Mucosa of rectum (tissue), 2 donors: ENCODE data around the gene GABRA4.

Experiments used
- H3K27ac ChIP-seq, 2 donors: one replicate each; pipeline ENCODE4 v1.7.0; 2013; ENCODE audit warnings: inconsistent platforms in 2 of 2, low read depth in 2 of 2, low read length in 2 of 2
- H3K27me3 ChIP-seq, 2 donors: one replicate each; pipeline ENCODE4 v1.7.0; 2013; ENCODE audit warnings: low read length in 2 of 2; ENCODE audit not compliant: control insufficient read depth in 2 of 2, insufficient read depth in 2 of 2
- H3K36me3 ChIP-seq, 2 donors: one replicate each; pipeline ENCODE4 v1.7.0; 2013; ENCODE audit warnings: low read length in 2 of 2; ENCODE audit not compliant: control insufficient read depth in 2 of 2, insufficient read depth in 2 of 2
- H3K4me1 ChIP-seq, 2 donors: one replicate each; pipeline ENCODE4 v1.7.0; 2013; ENCODE audit warnings: low read length in 2 of 2, mild to moderate bottlenecking in 1 of 2; ENCODE audit not compliant: control insufficient read depth in 2 of 2, insufficient read depth in 2 of 2
- H3K4me3 ChIP-seq, 2 donors: one replicate each; pipeline ENCODE4 v1.7.0; 2013; ENCODE audit warnings: low read length in 2 of 2
- H3K9ac ChIP-seq, 2 donors: one replicate each; pipeline ENCODE4 v1.7.0; 2013; ENCODE audit warnings: low read length in 2 of 2, low read depth in 1 of 2, mild to moderate bottlenecking in 1 of 2
- H3K9me3 ChIP-seq, 2 donors: one replicate each; pipeline ENCODE4 v1.7.0; 2013; ENCODE audit warnings: low read length in 2 of 2; ENCODE audit not compliant: control insufficient read depth in 2 of 2
- donor health status: healthy.
- donor health status: Normal muscosa, but diverticular disease.

The GABRA4 gene

GRCh38 chr4:46894826-46895225, 98.6 kb downstream of the GABRA4 start:
- H3K27ac ChIP-seq: no peak overlapping the region
- H3K4me1 ChIP-seq: no peaks in the 10 kb centered on the region
- H3K27me3 ChIP-seq: no peaks in the 10 kb centered on the region
- H3K36me3 ChIP-seq: no peaks in the 10 kb centered on the region
- no peaks in the 10 kb centered on the region for H3K9me3 ChIP-seq
- no peak overlapping the region for H3K9ac ChIP-seq
- no peak overlapping the region for H3K4me3 ChIP-seq

GRCh38 chr4:46890056-46890455, 103.3 kb downstream of the GABRA4 start:
- no peaks in the 10 kb centered on the region for H3K27me3 ChIP-seq
- no peak overlapping the region for H3K27ac ChIP-seq

DNA sequence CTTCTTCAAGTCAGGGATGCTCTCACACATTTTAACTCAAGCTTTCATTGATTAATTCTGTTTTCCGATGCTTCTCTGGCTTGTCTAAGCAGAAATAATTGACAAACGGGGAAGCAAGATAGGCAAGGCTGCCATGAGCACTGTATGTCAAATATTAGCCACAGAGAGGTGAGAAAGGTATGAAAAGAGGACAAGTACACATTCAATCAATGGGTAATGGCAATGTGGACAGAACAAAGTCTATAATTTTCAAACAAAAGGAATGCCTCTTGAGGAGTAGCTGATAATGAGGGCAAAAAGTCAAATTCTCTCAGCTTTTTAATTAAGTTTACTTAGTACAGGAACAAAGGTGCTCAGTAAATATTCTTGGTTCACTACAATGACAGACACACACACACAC, 104.0 kb downstream of the GABRA4 start:
- H3K27ac ChIP-seq: no peak overlapping the region
- H3K27me3 ChIP-seq: no peaks in the 10 kb centered on the region
- H3K9me3 ChIP-seq: no peaks in the 10 kb centered on the region
- H3K4me3 ChIP-seq: no peak overlapping the region
- no peaks in the 10 kb centered on the region for H3K4me1 ChIP-seq
- H3K9ac ChIP-seq: no peak overlapping the region
- H3K36me3 ChIP-seq: no peaks in the 10 kb centered on the region

More at GRCh38 chr4:46890056-46890455, 103.3 kb downstream of the GABRA4 start:
- Histone ChIP-seq H3K4me3 (no peak overlapping the region), H3K9me3 (no peaks in the 10 kb centered on the region), H3K9ac (no peak overlapping the region), H3K4me1 (no peaks in the 10 kb centered on the region), H3K36me3 (no peaks in the 10 kb centered on the region)

- Histone ChIP-seq H3K27ac (no peak overlapping the region), H3K9ac (no peak overlapping the region), H3K27me3 (no peaks in the 10 kb centered on the region), H3K36me3 (no peaks in the 10 kb centered on the region), H3K4me1 (no peaks in the 10 kb centered on the region), H3K4me3 (no peak overlapping the region), H3K9me3 (no peaks in the 10 kb centered on the region)
Observed at GRCh38 chr4:46886711-46887110, 106.7 kb downstream of the GABRA4 start.

DNA sequence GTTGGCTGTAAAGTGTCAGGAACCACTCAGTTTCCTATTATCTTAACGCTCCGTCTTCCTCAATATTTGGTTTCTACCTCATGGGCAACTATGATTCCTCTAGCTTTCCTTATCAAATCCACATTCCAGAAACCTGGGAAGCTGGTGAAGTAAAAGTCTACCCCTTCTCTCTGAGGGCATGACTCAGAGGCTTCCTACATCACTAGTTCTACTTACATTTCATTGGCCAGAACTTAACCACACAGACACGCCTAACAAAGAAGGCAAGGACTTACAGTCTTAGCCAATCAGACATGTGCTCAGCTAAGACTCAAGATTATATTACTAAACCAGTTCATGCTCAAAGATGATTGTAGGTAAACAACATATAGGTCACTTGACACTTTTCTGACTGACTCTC, 114.7 kb downstream of the GABRA4 start:
- no peak overlapping the region for H3K27ac ChIP-seq
- H3K9me3 ChIP-seq: no peaks in the 10 kb centered on the region
- H3K9ac ChIP-seq: no peak overlapping the region
- no peak overlapping the region for H3K4me3 ChIP-seq
- no peaks in the 10 kb centered on the region for H3K36me3 ChIP-seq
- no peaks in the 10 kb centered on the region for H3K27me3 ChIP-seq
- H3K4me1 ChIP-seq: no peaks in the 10 kb centered on the region

GRCh38 chr4:46874811-46875210, 118.6 kb downstream of the GABRA4 start:
- Histone ChIP-seq H3K9ac (no peak overlapping the region), H3K4me1 (no peaks in the 10 kb centered on the region), H3K27ac (no peak overlapping the region), H3K27me3 (no peaks in the 10 kb centered on the region), H3K36me3 (no peaks in the 10 kb centered on the region), H3K4me3 (no peak overlapping the region), H3K9me3 (no peaks in the 10 kb centered on the region)

GRCh38 chr4:46870411-46870810, 123.0 kb downstream of the GABRA4 start:
- Histone ChIP-seq H3K27ac (no peak overlapping the region), H3K9ac (no peak overlapping the region), H3K4me3 (no peak overlapping the region), H3K9me3 (no peaks in the 10 kb centered on the region), H3K36me3 (no peaks in the 10 kb centered on the region), H3K4me1 (no peaks in the 10 kb centered on the region), H3K27me3 (no peaks in the 10 kb centered on the region)
